NCI-H2196 (cell line): Measurements from ENCODE around the gene DPPA2.
"Not testable (repeated sequence)": the region's sequence is repeated elsewhere in the genome, so short reads cannot be mapped to it uniquely, and the experiment has no call there.

Source experiments
- DNase-seq: peaks from one replicate; lab custom pipeline; 2025; ENCODE audit not compliant: unreplicated experiment; lab: John Stamatoyannopoulos, UW

DPPA2 gene

DNA sequence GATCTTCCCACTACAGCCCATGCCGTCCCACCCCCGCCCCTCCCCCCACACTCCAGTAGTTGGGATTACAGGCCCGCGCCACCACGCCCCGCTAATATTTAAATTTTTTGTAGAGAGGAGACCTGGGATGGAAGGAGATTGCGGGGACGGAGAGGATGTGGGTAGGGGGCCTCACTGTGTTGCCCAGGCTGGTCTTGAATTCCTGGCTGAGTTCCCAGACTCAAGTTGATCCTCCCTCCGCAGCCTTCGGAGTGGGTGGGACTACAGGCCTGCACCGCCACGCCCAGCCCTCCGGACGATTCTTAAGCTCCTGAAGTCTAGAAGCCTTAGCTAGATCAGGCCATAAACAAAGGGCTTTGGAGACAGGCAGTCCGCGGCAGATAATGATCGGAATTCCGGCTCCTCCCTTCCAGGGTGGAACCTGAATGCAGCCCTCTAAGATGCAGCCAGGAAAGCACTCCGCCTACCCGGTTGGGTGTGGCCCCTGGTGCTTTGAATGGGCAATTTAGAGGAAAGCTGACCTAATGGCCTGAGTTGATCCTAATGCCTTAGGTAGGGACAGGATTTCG is at the start of gene DPPA2:
Gene DPPA2, minus strand, starts transcription at position 356 of the 569 bp plus-strand sequence. CDS start 1,975 bp downstream, outside the sequence.
- no peak for DNase-seq

DNA sequence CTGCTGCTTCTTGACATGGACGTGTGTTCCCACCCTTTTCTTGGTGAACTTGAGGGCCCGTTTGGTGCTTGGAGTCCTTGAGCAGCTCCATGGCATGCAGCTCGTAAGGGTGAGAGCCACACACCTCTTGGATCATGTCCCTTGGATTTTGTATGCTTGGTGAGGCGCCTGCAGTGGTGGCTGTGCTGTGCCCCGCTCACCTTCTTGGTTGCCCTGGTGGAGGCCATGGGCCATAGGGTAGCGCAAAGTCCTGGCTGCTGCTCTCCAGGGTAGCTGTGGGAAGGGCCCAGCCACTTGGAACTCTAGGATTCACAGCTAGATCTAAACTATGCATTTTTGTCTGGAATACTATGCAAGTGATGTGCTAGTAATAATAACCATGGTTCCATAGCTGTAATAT is 47.8 kb upstream of the DPPA2 start:
- DNase-seq = no peak

DNA sequence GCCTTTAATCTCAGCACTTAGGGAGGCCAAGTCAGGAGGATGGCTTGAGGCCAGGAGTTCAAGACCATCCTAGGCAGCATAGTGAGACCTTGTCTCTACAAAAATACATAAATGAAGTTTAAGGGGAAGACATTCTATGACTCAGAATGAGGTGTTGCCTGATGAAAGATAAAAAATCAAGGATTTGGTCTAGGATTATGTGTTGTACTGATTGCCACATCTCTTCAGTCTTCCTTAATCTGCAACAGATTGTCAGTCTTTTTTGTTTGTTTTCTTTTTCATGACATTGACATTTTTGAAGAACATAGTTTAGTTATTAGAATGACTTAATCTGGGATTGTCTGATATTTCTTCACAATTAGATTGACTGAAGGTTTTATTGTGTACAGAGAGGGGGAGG is 47.3 kb upstream of the DPPA2 start:
- DNase-seq = no peak

DNA sequence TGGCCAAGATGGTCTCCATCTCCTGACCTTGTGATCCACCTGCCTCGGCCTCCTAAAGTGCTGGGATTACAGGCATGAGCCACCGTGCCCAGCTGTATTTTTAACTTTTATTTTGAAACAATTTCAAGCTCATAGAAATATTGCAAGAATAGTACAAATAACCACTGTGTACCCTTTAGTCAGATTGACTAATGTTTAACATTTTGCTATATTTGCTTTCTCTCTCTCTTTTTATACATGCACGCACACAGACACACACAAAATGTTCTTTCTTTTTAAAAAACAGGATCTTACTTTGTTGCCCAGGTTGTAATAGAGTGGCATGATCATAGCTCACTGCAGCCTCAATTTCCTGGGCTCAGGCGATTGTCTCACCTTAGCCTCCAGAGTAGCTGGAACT is 46.5 kb upstream of the DPPA2 start:
- no peak for DNase-seq

GRCh38 chr3:109358809-109359208 is 42.5 kb upstream of the DPPA2 start:
- not testable (repeated sequence) for DNase-seq

GRCh38 chr3:109356442-109357155 is 40.3 kb upstream of the DPPA2 start:
- no peak for DNase-seq

- DNase-seq = no peak
Observed at GRCh38 chr3:109355625-109356441, 39.5 kb upstream of the DPPA2 start.

DNA sequence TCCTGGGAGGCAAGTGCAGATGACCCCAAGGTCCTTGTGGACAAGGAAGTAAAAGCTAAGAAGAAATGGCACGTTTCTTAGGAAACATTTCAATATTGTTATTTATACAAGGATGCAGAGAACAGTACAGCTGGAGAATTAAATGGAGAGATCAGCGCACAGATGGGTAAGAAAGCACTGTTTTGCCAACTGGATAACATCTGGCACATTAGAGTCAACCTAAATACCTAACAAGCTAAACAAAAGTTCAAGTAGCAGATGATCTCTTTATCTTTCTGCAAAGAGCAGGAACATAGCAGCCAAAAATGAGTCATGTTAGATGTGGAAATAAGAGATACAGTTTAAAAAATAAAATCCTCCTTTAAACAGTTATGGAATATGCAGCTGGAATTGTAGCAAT is 36.7 kb upstream of the DPPA2 start:
- DNase-seq = no peak

DNA sequence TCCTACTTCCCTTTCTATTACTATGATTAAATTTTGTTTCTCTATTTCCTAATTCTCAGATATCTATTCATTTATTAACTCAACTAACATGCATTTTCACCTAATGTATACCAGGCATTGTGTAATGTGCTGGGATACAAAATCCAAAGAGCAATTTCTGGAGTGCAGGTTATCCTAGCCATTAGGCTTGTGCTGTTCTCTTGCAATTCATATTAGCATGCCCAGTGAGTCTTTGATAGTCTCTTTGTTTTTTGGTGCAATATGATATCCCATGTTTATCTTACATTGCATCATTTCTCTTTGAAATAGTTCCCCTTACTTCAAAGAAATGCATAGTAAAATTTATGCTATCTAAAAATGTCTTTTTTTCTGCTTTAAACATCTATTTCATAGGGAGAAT is 34.9 kb upstream of the DPPA2 start:
- no peak for DNase-seq

DNA sequence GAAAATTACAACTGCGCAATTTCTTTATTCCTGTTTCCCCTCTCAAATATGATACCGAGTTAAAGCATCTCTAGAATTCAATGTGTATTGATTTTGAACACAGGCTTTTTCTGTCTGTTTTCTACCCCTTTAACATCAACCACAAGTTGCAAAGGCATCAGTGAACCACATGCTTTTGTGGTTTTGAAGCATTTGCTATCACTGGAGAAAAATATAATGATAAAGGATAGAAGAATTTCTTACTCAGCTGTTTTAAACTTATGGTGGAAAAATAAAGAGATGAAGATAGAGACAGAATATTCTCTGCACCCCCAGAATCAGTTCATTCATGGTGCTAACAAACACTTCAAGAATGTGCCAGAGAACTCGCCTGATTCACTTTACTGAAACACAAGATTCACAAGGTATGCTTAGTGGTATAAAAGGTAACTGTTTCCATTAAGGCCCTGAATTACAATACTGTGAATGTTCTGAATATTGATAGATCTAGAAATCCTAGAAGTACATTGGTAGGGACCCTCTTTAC is 30.5 kb upstream of the DPPA2 start:
- no peak for DNase-seq

- DNase-seq = no peak
Observed at GRCh38 chr3:109346099-109346498, 29.8 kb upstream of the DPPA2 start.

GRCh38 chr3:109339714-109340648 is 23.7 kb upstream of the DPPA2 start:
- DNase-seq = no peak

GRCh38 chr3:109339197-109339596 is 22.9 kb upstream of the DPPA2 start:
- no peak for DNase-seq

DNA sequence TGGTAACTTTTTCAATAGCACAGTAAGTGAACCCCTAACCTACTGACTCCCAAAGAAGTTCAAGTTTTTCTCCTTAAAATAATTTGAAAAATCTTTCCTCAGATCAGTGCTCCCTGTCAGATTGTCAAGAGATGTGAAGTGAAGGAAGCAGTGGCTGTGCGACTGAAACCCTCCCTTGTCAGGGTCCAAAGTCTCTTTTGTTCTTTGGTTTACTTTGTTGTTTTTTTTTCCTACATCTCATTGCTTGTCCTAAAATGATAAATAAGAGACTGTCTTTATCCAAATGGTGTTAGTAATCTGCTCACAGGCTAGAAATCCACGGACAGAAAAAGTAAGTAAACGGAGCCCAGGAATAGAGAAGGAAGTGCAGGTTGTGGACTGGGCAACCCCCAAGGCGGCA is 22.0 kb upstream of the DPPA2 start:
- DNase-seq = no peak

GRCh38 chr3:109337393-109337792 is 21.1 kb upstream of the DPPA2 start, which contains the start of gene DPPA4:
TSS of gene DPPA4 (minus strand) at chr3:109337546. CDS start at chr3:109337517, 29 bp downstream.
- no peak for DNase-seq

GRCh38 chr3:109336291-109336861 is 20.1 kb upstream of the DPPA2 start:
- DNase-seq = no peak

DNA sequence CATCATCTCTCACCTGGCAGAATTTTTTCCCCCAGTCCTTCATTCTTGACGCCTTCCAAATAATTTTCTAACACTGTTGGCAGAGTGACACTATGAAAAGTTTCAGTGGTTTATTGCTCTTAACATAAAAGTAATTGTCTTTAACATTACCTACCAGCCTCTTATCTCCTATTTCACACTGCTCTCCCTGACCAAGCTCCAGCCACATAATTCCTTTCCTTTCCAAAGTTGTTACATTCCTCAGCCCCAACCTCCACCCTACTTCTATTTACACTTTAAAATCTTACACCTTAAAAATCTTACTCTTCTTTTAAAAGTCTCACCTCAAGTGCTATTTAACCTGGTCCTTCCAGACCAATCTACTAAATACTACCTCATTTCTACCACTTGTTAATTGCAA is 18.3 kb upstream of the DPPA2 start:
- DNase-seq = no peak

GRCh38 chr3:109331692-109332091 is 15.4 kb upstream of the DPPA2 start:
- DNase-seq = no peak

DNA sequence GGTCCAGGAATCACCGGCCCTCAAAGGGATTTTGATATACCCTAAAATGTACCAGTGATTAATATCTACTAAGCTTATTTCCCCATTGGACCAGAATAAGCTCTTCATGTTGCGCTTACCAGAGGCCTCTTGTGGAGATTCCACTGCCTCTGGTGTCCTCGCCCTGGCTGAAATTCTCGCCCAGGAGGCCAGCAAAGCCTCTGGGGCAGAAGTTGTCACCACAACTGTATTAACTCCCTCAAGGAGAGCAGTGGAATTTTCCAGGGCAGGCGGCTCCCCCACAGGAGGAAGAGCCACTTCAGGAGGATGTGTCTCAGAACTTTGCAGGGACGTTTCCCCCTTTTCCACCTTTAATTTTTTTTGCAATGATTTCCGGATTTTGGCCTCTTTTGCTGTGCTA is 14.1 kb upstream of the DPPA2 start:
- no peak for DNase-seq

- DNase-seq = no peak
Observed at GRCh38 chr3:109328202-109328601, 11.9 kb upstream of the DPPA2 start.
